Keratinocyte (primary cell): ENCODE measurements around the gene GALT. TPM values are rescaled to one million over a fixed set of nuclear protein-coding genes. Genes with fewer than 3 reads are reported as not detected.

Experiments
- DNase-seq: peaks from one replicate; pipeline ENCODE4 v3.0.0-alpha.2; 2011; ENCODE audit warnings: low read depth, missing footprints, low spot score
- FAIRE-seq: peaks from 2 replicates; lab custom pipeline; 2011; peaks lifted over from hg19 to GRCh38; lab: Jason Lieb, UNC
- H2AFZ ChIP-seq: 2 replicates; pipeline ENCODE4 v1.6.0; 2012; ENCODE audit warnings: low read length, control low read depth, inconsistent platforms; ENCODE audit not compliant: control insufficient read depth
- H3K27ac ChIP-seq: 2 replicates; pipeline ENCODE4 v1.5.1; 2011; ENCODE audit warnings: low read length; ENCODE audit not compliant: control insufficient read depth, insufficient read depth
- H3K27me3 ChIP-seq: 3 replicates; pipeline ENCODE4 v1.6.0; 2011; ENCODE audit warnings: low read length; ENCODE audit not compliant: control insufficient read depth, insufficient read depth; ENCODE audit errors: extremely low read depth
- H3K36me3 ChIP-seq, 2 experiments: 2 replicates in 1 of 2; 3 replicates in 1 of 2; pipeline ENCODE4 v1.5.1; 2011; ENCODE audit warnings: low read length in 2 of 2, mild to moderate bottlenecking in 1 of 2; ENCODE audit not compliant: control insufficient read depth in 2 of 2, insufficient read depth in 2 of 2; ENCODE audit errors: extremely low read depth in 1 of 2
- H3K4me1 ChIP-seq: 3 replicates; pipeline ENCODE4 v1.5.1; 2011; ENCODE audit warnings: low read length; ENCODE audit not compliant: control insufficient read depth, insufficient read depth; ENCODE audit errors: extremely low read depth
- H3K4me2 ChIP-seq: 3 replicates; pipeline ENCODE4 v1.6.0; 2011; ENCODE audit warnings: low read depth, low read length; ENCODE audit not compliant: control insufficient read depth, insufficient read depth; ENCODE audit errors: extremely low read depth
- H3K4me3 ChIP-seq, 3 experiments: fragments of 200-600 bp in 1 of 3; sonication (generic) in 1 of 3; 2 replicates in 2 of 3; 3 replicates in 1 of 3; pipeline ENCODE4 v1.5.1; 2011 to 2016; ENCODE audit warnings: low read length in 3 of 3, mild to moderate bottlenecking in 3 of 3, control low read depth in 2 of 3, inconsistent platforms in 1 of 3, low read depth in 1 of 3, mixed read lengths in 1 of 3, mixed run types in 1 of 3, moderate library complexity in 1 of 3; ENCODE audit not compliant: control insufficient read depth in 2 of 3, insufficient read depth in 2 of 3; ENCODE audit errors: extremely low read depth in 1 of 3
- H3K79me2 ChIP-seq: 2 replicates; pipeline ENCODE4 v1.6.0; 2012; ENCODE audit warnings: low read length; ENCODE audit not compliant: control insufficient read depth, insufficient read depth
- H3K9ac ChIP-seq: 3 replicates; pipeline ENCODE4 v1.6.0; 2011; ENCODE audit warnings: low read length; ENCODE audit not compliant: control insufficient read depth, insufficient read depth; ENCODE audit errors: extremely low read depth
- H3K9me1 ChIP-seq: 3 replicates; pipeline ENCODE4 v1.6.0; 2011; ENCODE audit warnings: low read length; ENCODE audit not compliant: control insufficient read depth, insufficient read depth; ENCODE audit errors: extremely low read depth
- H3K9me3 ChIP-seq: 2 replicates; pipeline ENCODE4 v1.5.1; 2012; ENCODE audit warnings: low read depth, low read length; ENCODE audit not compliant: control insufficient read depth
- H4K20me1 ChIP-seq: 3 replicates; pipeline ENCODE4 v1.6.0; 2011; ENCODE audit warnings: low read length; ENCODE audit not compliant: control insufficient read depth, insufficient read depth; ENCODE audit errors: extremely low read depth
- CTCF ChIP-seq, 3 experiments: IDR thresholded peaks in 1 of 3; conservative IDR thresholded peaks in 1 of 3; optimal IDR thresholded peaks in 1 of 3; 2 replicates in 2 of 3; 3 replicates in 1 of 3; pipeline versions ENCODE3 to v1.5.1; 2011; ENCODE audit warnings: low read length in 3 of 3, mild to moderate bottlenecking in 3 of 3, moderate library complexity in 2 of 3, control low read depth in 1 of 3, inconsistent platforms in 1 of 3; ENCODE audit not compliant: insufficient read depth in 2 of 3; ENCODE audit errors: extremely low read depth in 1 of 3
- EZH2 ChIP-seq: IDR thresholded peaks from one replicate; pipeline ENCODE4 v1.6.1; 2012; ENCODE audit warnings: inconsistent platforms, mild to moderate bottlenecking, low read length, moderate library complexity
- dilution Hi-C: fragments of 300-500 bp; cut with MboI; formaldehyde crosslinking; loops from one replicate; pipeline ENCODE4 v1.7.0; 2020; ENCODE audit warnings: low sequenced_read_pairs; ENCODE audit not compliant: extremely low pct_ligation_motif_present
- polyA plus RNA-seq, 5 experiments: library from polyadenylated mRNA; depleted of rRNA in 3 of 5; stranded (reverse) in 3 of 5; stranded (forward) in 1 of 5; unstranded in 1 of 5; fragments of >200 nt; gene quantifications; 1 replicate in 1 of 5; 2 replicates in 3 of 5; 3 replicates in 1 of 5; pipeline versions ENCODE4 v1.2.1 to v1.2.3, GENCODE V29; 2011 to 2012; ENCODE audit warnings: missing spikeins in 2 of 5, low read depth in 1 of 5, low replicate concordance in 1 of 5

Gene GALT
- polyA plus RNA-seq, 1 donor (not counting 4 experiments of a cell fraction or from before 2014, with no cell fraction given): 30.8 TPM

GRCh38 chr9:34674440-34674839 lies 28.0 kb downstream of the GALT start:
- dilution Hi-C loops: no loop called here
- H4K20me1 ChIP-seq: no peaks in the 10 kb centered on the region
- H3K9me3 ChIP-seq: no peaks in the 10 kb centered on the region
- no peaks in the 10 kb centered on the region for H3K27me3 ChIP-seq
- peaks cover 3% of the 10 kb centered on the region for H3K79me2 ChIP-seq
- H3K4me1 ChIP-seq: no peaks in the 10 kb centered on the region
- no peak overlapping the region for H3K27ac ChIP-seq
- no peak for TF ChIP-seq CTCF (optimal IDR thresholded peaks at IDR 0.05 in 1 of 3, IDR thresholded peaks at IDR 0.05 in 1 of 3, conservative IDR thresholded peaks at IDR 0.05 in 1 of 3; ENCODE audit: extremely low read depth in 1 of 3, insufficient read depth in 2 of 3, low read length in 3 of 3)
- peaks cover 4 to 5% of the 10 kb centered on the region in 2 experiments for H3K36me3 ChIP-seq
- H2AFZ ChIP-seq: no peak overlapping the region
- H3K4me3 ChIP-seq: no peak overlapping the region
- FAIRE-seq: no peak
- H3K9ac ChIP-seq: no peak overlapping the region
- no peaks in the 10 kb centered on the region for H3K9me1 ChIP-seq
- no peak for DNase-seq
- H3K4me2 ChIP-seq: no peak overlapping the region

GRCh38 chr9:34675048-34675714 lies 28.7 kb downstream of the GALT start:
- Histone ChIP-seq H3K79me2 (peaks cover 3% of the 10 kb centered on the region), H3K36me3 (peaks cover 4 to 5% of the 10 kb centered on the region in 2 experiments), H3K27me3 (no peaks in the 10 kb centered on the region), H3K9me3 (no peaks in the 10 kb centered on the region), H3K9me1 (no peaks in the 10 kb centered on the region), H3K27ac (no peak overlapping the region), H3K9ac (no peak overlapping the region), H4K20me1 (no peaks in the 10 kb centered on the region), H3K4me1 (no peaks in the 10 kb centered on the region), H3K4me3 (no peak overlapping the region), H3K4me2 (no peak overlapping the region), H2AFZ (no peak overlapping the region)
- dilution Hi-C loops: no loop called here
- FAIRE-seq: no peak
- peak; percentile 39 to 45 (median 43) for TF ChIP-seq CTCF (optimal IDR thresholded peaks at IDR 0.05 in 1 of 3, IDR thresholded peaks at IDR 0.05 in 1 of 3, conservative IDR thresholded peaks at IDR 0.05 in 1 of 3; ENCODE audit: extremely low read depth in 1 of 3, insufficient read depth in 2 of 3, low read length in 3 of 3)
- TF ChIP-seq EZH2: no peak
- DNase-seq: no peak
